ENCODE results near the gene ANKRD9.
"Not testable (repeated sequence)": the region's sequence is repeated elsewhere in the genome, so short reads cannot be mapped to it uniquely, and the experiment has no call there.

ANKRD9 gene, protein sequence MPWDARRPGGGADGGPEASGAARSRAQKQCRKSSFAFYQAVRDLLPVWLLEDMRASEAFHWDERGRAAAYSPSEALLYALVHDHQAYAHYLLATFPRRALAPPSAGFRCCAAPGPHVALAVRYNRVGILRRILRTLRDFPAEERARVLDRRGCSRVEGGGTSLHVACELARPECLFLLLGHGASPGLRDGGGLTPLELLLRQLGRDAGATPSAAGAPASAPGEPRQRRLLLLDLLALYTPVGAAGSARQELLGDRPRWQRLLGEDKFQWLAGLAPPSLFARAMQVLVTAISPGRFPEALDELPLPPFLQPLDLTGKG

DNA sequence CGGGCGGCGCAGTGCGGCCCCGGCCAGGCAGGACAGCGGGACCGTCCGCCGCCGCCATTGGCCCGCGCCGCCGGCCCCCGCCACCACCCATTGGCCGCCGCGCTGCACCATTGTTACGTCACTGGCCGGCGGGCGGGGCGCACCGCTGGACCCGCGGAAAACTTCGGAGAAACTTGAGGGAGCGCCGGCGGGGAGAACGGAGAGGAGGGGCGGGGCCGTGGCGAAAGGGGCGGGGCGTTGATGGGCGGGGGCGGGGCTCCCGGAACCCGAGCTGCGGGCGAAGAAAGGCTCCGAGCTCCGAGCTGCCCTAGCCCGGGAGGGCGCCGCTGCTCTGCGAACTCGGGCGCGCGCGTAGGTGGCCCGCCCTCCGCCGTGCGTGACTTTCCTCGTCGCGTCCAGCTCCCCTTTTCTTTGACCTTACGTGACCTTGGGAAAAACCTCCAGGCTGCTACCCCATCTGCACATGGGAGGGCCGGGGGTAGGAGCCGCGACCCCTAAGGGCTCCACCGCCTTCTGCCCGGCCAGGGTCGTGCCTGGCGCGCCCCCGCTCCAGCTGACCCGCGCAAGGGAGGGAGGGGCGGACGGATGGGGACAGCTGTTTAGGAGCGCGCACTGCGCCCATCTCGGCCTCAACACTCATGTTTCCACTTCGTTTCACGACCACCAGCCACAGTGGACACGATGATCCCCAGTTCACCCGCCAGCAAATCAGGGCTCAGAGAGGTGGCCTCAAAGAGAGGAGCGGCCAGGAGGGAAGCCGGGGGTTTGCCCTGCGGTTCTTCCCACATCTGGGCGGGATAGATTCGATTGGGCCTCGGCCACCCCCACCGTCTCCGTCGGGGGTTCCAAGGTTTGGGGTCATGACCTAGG, at the start of gene ANKRD9:
ANKRD9 (minus strand) TSS at position 31 of the 870 bp plus-strand sequence. CDS start 1,887 bp downstream, outside the sequence.
- peak; percentile 92 for DNase-seq

DNA sequence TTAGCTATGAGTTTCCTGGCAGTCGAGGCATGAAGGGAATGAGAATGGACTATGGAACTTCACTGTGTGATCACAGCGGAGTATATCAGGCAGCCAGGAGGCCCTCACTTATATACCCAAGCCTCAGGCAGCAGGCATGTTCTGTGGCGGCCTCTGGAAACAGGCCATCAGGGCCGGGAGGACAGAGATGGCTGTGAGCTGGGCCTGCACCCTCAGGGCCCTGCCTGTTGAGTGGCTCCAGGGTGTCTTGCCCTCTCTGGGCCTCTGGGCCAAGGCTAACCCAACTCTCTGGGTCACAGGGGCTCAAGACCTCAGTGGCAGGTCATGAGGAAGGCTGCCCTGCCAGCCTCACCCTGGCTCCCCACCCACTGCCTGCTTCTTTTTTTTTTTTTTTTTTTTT, 49.0 kb upstream of the ANKRD9 start:
- no peak for DNase-seq

DNA sequence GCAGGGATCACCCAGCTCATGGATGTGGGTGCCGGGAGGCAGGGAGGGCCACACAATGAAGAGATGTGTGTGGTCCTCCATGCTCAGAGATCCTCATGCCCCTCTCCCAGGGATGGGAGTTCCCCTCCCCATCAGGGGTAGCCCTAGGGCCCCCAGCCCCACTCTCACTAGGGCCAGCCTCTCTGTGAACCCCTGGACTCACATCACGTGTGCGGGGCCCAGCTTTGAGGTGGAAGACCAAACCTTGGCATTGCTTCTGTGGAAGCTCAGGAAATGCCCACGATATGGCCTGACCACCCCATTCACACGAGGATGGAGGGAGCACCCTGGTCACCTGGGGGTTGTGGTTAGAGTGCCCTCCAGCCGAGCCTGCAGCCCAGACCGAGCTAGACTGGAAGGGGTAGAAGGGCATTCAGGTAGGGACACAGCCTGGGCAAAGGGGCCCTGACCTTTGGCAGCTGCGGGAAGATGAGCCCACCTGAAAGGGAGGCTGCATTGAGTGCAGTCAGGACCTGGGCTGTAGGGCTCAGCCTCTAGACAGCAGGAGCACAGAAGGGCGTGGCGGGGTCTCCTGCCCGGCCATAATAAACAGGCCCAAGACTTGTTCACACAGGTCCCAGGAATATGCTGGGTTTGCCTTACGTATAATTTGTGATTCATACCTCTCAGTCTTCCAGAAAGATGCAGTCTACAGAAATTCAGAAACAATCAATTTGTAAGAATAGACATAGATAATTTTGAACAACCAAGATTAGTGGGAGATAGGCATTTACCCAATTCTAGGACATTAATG, 48.1 kb upstream of the ANKRD9 start:
- no peak for DNase-seq

DNA sequence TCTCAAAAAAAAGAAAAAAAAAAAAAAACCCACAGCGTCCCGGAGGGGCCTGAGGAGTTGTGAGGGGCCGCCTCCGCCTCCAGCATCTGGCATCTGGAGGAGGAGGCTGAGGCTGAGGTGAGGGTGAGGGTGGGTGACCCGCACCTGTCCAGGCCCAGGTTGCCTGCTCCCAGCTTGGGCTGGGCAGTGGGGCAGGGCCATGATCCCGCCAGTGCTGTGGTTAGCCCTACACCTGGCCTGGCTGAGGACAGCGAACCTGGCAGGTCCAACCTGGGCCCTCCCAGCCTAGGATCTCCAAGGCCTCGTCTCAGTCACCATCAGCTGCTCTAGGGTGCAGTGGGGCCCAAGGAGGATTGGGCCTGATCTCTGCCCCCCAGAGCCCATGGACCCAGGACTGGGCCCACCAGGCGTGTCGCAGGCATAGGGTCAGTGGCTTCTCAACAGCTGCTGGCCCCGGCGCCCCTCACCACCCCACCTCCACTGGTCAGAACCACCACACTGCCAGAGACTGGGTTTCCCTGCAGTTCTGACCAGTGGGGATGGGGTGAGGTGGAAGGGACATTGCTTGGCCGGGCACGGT, 46.6 kb upstream of the ANKRD9 start:
- DNase-seq = no peak

DNA sequence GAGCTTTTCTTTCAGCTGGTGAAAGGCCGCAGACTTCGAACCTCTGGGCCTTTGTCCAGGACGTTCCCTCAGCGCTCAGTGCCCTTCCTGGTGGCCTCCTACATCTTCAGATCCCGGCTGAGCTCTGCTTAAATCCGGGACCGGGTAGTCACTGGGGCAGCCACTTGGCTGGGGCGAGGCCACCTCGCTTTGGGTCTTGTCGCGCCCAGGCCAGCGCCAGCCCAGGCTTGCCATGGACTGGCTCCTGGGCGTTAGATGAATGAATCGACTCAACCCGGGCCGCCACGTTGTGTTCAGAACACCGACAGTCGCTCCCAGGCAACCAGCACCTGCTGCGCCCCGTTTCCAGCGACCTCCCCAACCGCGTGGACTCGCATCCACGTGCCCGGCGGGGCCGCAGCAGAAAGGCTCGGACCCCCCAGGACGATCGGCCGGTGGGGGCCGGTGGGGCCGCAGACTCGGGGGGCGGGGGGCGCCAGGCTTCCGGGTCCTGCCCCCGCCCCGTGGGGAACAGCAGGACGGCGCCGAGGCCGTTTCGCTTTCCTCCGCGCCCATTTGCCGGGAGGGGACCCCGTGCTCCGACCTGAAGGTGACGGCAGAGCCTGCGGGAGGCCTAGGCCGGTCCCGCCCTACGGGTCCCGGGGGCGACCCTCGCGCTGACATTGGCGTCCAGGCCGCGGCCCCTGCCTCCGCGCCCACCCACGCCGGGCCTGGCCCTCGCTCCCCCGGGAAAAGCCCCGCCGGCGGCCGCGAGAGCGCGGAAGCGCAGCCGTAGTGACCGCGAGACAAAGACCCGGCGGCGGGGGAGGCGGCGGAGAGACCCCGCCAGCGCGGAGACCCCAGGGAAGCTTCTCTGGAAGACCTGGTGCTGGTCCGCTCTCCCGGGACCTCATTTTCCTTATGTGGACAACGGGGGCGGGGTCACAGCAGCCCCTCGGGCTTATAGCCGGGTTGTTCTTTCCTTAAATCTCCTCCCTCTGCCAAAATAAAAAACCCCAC, 45.5 kb upstream of the ANKRD9 start:
- DNase-seq = peak; percentile 55

DNA sequence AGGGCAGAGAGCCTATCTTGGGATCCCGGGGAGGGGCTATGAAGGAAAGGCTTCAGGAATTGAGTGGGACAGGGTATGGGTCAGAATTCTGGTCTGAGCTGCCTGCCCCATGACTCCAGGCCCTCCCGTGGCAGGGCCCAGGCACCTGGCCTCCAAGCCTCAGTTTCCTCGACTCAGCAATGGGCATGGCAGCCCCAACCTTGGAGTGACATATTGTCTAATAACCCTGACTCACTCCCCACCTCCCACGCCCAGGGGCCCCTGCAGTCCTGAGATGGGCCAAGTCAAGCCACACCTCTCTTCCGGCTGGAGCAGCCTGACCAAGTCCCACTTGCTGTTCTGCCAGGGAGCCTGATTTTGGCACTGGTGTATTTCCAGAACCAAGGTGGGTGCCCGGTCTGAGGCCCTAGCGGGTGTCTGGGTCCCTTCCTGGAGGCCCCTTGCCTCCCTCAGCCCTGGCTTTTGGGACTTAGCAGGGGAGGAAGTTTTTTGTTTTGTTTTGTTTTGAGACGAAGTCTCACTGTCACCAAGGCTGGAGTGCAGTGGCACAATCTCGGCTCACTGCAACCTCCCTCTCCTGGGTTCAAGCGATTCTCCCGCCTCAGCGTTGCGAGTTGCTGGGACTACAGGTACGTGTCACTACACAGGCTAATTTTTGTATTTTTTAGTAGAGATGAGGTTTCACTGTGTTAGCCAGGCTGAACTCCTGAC, 42.6 kb upstream of the ANKRD9 start:
- DNase-seq = no peak

DNA sequence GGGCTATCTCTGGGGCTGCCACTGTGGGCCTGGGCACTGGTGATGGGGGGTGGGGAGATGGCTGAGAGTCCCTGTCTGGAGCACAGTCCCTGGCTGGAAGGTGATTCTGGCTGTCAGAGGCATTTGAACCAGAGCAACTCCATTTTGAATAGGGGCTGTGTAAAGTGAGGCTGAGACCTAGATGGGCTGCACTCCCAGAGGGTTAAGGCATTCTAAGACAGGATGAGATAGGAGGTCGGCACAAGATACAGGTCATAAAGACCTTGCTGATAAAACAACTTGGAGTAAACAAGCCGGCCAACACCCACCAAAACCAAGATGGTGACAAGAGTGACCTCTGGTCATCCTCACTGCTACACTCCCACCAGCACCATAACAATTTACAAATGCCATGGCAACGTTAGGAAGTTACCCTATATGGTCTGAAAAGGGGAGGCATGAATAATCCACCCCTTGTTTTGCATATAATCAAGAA, 41.4 kb upstream of the ANKRD9 start:
- DNase-seq = not testable (repeated sequence)

DNA sequence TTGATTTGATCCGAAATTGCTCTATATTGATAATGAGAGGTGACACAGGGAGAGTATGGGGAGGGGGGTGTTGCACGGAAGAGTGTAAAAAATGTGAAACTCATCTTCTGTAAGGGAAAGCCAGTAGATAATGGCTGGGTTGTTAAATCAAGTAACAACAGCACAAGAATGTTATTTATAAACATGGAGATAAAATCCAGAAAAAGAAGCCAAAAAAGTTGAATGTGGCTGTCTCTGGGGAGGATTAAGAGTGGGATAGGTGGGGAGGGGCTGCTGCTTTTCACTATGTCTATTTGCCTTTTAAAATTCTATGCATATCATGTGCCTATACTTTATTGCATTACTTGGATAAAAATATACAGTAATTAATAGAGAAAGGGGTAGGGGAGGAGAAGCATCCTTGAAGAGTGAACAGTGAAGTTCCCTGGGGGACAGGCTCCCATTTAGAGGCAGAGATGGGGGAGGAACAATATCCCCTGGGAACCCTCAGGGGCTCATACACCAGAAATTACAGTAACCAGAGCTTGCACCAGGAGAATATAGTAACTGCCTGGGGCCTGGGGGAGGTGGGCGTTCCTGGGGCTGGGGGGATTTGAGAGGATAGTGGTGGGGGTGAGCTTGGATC, 39.2 kb upstream of the ANKRD9 start:
- no peak for DNase-seq

DNA sequence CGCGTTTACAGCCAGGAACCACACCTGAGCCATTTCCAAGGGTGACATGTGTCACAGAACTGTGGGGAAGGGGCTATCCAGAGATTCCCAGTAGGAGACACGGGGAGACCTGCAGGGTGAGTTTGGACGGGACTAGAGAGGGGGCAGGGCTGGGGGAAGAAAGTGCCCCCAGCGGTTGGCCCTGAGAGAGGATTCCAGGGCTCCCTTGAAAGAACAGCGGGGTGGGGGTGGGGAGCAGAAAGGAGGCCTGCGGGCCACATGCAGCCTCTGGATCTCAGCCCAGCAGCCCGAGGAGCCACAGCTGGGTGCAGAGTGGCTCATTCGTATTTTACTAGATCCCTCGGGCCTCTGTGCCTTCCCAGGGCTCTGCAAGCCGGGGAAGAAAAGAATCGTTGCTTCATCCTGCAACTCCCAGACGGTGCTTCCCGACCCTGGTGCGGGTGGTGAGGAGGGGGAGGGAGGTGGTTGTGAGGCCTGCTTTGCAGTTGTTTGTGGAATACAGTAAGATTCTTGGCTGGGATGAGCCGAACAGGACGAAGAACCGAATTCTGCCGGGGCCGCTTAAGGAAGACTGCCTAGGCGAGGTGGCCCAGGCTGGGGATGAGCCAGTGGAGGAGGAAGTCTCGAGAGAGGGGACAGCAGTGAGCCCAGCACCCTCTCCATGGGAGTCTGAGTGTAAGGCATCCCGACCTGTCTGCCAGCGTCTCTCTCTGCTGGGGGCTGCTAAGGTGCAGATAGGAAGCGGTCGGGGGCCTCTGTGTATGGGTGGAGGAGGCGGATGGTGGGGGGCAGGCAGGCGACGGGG, 36.1 kb upstream of the ANKRD9 start:
- DNase-seq = no peak

DNA sequence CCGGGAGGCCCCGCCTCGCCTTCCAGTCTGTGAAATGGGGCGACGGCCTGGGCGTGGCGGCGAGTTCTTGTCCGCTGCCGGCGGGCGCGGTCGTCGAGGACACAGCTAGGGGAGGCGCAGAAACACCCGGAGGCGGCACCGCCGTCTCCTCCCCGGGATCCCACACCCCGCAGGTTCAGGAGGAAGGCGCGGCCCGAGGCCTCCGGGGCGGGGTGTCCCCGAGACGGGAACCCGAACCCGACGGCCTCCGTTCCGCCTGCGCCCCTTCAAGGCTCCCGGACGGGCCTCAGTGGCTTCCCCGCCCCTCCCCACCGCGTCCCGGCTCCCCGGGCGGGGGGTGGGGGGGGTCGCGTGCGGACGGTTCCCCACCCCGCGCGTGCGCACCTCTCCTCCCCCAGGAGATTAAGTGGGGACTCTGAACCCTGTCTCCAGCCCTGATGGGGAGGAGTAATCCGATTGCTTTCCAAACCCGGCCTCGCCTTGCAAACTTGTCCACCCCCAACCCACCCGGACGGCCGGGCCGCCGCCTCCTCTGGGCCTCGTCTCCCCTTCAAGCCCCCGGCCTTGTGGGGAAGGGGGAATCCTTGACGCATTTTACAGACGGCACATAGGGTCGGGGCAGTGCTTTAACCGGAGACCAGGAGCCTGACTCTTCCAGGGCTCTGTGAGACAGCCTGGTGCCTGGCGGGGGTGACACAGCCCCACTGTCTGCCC, 35.3 kb upstream of the ANKRD9 start:
- DNase-seq = no peak

DNA sequence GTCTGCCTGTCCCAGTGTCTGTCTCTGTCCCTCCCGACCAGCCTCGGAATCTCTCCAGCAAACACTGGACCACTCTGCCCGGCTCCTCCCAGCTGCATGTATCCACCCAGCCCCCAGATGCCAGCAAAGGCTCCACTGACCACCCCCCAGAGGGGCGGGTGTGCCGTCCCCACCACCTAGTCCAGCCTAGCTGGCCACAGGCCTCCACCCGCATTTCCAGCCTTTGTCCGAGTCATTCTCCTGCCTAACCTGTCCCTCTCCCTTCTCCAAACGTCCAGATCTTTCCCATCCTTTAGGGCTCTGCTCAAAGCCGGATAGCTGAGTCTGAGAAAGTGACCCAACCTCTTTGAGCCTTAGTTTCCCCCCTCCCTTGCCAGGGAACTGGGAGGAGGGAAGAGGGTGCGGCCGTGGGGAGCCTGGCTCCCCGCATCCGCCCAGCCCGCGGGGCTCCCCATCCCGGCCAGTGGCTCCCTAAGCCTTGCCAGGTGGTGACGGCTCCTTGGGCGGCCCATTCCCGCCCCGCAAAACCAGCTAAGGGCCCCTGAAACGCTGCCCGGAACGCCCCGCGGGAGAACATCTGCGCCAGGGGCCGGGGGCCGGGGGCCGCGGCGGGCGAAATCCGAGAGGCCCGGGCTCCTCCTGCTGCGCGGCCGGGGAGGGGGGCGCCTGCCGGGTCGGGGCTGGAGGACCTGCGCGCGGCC, 34.6 kb upstream of the ANKRD9 start:
- no peak for DNase-seq

DNA sequence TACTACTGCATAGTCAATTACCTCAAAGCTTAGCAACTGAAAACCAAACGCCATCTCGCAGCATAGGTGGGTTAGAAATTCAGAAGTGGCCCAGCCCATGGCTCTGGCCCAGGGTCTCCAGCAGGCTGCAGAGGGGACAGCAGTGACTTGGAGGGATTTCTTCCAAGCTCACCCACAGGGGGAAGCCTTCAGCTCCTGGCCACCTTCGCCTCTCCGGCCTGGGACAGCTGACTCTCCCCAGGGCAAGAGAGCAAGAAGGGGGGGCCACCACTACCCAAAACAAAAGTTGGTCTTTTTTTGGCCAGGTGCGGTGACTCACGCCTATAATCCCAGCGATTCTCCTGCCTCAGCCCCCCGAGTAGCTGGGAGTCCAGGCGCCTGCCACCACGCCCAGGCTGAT, 32.2 kb upstream of the ANKRD9 start:
- DNase-seq = no peak

DNA sequence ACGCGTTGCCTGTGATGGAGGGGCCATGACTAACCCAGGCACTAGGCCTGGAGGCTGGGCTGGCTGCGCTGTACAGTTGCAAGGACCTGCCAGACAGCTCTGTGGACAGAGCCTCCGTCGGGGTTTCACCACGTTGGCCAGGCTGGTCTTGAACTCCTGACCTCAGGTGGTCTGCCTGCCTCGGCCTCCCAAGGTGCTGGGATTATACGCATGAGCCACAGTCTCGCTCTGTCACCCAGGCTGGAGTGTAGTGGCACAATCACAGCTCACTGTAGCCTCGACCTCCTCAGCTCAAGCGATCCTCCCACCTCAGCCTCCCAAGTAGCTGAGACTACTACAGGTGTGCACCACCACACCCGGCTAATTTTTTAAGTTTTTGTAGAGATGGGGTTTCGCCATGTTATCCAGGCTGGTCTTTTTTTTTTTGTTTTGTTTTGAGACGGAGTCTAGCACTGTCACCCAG, 31.5 kb upstream of the ANKRD9 start:
- DNase-seq = not testable (repeated sequence)

DNA sequence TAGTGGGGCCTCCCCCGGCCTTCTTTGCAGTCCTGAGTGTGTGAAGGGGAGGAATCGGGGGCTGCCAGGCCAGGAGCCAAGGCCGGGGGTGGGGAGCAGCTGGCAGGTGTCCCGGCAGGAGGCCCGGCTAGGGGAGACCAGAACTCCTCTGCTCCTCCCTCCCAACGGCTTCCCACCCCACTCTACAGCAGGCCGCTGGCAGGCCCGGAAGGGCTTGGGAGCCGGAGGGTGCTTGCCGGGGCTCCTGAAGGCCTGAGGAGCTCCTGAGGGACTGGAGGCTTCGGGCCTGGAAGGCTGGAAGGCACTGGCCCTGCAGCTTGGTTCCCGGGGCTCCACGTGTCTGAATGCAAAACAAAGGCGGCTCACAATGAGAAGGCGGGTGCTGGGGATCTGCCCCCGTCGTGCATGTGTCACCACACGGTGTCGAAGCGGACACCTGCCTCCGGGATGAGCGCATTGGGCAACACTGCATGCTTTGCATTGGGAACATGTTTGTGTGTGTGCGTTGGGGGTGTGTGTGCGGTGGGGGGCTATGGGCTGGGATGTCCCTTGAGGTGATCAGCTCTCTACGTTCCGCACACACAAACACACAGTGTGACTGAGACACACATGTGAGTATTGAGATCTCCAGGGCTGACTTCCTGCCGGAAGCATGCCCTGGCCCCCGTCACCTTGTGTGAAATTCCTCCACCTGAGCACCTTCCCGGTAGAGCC, 30.9 kb upstream of the ANKRD9 start:
- DNase-seq = no peak

DNA sequence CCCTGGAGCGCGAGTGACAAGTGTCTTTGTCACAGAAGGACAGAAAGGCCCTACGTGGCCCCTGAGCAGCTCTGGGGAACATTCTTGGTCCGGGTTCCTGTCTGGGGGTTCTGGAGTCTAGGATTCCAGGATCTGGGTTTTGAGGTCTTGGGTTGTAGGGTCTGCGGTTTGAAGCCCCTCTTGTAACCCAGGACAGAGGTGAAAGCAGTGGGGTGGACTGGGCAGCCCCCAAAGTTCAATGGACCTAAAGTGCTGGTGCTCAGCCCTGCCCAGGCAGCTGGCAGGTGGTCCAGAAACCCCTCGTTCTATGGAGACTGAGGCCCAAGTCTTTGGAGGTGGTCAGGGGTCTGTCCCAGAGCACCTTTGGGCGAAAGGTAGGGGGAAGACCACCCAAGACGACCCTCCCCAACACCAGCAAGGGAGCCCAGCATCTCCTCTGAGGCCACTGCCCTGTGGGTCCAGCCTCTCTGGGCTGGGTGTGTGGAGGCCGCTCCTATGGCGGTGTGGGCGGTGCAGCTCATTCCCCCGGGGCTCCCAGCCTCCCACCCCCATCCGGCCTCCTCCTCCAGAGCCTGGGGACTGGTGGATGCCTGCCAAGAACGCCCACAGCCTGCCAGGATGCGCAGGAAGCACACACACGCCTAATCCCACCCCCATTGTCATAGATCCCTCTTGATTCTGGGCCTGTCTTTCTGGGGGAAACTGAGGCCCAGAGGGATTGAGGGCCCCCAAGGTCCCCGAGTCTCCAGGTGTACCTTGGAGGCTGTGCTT, 30.2 kb upstream of the ANKRD9 start:
- no peak for DNase-seq
